Thyroid gland (tissue), 4 donors: ENCODE data around the gene MTMR4.

Experiments
- POLR2A ChIP-seq, 2 donors: fragments of 450-650 bp; IDR thresholded peaks; one replicate each; pipeline ENCODE4 v1.6.1; 2017; ENCODE audit warnings: antibody characterized with exemption in 2 of 2, mild to moderate bottlenecking in 2 of 2, moderate library complexity in 1 of 2
- TF ChIP-seq, protein P1 (sequence below), 6 experiments: fragments of 200-600 bp in 3 of 6; fragments of 450-650 bp in 3 of 6; sonication (generic) in 3 of 6; IDR thresholded peaks; one replicate each; pipeline ENCODE4 v1.5.1; 2016 to 2019; ENCODE audit warnings: antibody characterized with exemption in 6 of 6, mild to moderate bottlenecking in 2 of 6, inconsistent platforms in 1 of 6, moderate library complexity in 1 of 6

DNA sequence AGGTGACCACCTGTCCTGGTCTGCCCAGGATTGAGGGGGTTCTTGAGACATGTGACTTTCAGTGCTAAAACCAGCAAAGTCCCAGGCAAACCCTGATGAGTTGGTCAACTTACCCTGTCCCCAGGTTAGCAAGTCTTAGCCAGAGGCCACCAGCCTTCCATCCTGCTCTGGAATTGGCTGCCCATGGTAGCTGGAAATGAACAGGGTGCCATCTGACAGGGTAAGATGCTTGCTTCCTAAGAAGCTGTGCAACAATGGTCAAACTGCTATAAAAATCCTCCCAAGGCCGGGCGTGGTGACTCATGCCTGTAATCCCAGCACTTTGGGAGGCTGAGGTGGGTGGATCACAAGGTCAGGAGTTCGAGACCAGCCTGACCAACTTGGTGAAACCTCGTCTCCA, 22.8 kb upstream of the MTMR4 start:
- no peak for TF ChIP-seq POLR2A (IDR thresholded peaks at IDR 0.05)
- TF ChIP-seq, protein P1, sequence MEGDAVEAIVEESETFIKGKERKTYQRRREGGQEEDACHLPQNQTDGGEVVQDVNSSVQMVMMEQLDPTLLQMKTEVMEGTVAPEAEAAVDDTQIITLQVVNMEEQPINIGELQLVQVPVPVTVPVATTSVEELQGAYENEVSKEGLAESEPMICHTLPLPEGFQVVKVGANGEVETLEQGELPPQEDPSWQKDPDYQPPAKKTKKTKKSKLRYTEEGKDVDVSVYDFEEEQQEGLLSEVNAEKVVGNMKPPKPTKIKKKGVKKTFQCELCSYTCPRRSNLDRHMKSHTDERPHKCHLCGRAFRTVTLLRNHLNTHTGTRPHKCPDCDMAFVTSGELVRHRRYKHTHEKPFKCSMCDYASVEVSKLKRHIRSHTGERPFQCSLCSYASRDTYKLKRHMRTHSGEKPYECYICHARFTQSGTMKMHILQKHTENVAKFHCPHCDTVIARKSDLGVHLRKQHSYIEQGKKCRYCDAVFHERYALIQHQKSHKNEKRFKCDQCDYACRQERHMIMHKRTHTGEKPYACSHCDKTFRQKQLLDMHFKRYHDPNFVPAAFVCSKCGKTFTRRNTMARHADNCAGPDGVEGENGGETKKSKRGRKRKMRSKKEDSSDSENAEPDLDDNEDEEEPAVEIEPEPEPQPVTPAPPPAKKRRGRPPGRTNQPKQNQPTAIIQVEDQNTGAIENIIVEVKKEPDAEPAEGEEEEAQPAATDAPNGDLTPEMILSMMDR (IDR thresholded peaks at IDR 0.05), result no peak
